ENCODE results near the gene PLOD1.

Gene PLOD1

DNA sequence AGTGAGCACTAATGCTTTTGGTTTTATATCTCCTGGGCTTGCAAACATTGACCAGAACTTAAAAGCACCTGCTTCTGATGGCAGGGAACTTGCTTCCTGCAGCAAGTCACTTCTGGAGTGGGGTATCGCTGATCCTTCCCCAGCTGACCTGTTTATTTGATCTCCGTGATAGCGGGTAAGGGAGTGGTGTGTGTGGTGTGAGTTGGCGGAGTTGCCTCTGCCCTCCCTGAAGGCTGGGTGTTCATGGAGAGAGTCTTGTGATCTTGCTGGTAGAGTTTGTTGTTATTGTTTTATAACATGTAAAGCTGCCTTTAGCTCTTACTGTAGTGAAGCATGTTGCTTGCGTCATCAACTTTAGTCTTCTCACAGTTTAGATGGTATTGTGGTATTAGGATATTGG is 49.6 kb downstream of the PLOD1 start:
- no peak overlapping the region for H3K27ac ChIP-seq
- TF ChIP-seq, protein P1, sequence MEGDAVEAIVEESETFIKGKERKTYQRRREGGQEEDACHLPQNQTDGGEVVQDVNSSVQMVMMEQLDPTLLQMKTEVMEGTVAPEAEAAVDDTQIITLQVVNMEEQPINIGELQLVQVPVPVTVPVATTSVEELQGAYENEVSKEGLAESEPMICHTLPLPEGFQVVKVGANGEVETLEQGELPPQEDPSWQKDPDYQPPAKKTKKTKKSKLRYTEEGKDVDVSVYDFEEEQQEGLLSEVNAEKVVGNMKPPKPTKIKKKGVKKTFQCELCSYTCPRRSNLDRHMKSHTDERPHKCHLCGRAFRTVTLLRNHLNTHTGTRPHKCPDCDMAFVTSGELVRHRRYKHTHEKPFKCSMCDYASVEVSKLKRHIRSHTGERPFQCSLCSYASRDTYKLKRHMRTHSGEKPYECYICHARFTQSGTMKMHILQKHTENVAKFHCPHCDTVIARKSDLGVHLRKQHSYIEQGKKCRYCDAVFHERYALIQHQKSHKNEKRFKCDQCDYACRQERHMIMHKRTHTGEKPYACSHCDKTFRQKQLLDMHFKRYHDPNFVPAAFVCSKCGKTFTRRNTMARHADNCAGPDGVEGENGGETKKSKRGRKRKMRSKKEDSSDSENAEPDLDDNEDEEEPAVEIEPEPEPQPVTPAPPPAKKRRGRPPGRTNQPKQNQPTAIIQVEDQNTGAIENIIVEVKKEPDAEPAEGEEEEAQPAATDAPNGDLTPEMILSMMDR (IDR thresholded peaks at IDR 0.05): no peak
- TF ChIP-seq ZFX (IDR thresholded peaks at IDR 0.05; ENCODE audit: borderline replicate concordance): no peak

DNA sequence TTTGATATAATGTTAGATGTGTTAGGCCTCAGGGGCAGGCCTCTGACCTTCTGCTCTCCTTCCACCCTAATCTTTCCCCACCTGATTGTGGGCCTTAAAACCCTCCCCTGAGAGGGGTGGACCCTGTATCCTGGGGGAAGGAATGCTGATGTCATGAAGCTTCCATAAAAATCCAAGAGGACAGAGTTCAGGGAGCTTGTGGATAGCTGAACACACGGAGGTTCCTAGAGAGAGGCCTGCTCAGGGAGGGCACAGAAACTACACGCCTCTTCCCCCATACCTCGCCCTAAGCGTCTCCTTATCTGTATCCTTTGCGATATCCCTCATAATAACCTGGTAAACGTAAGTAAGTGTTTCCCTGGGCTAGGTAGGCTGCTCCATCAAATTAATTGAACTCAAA is 50.1 kb downstream of the PLOD1 start:
- TF ChIP-seq, protein P1 (IDR thresholded peaks at IDR 0.05): no peak
- TF ChIP-seq ZFX (IDR thresholded peaks at IDR 0.05; ENCODE audit: borderline replicate concordance): no peak

DNA sequence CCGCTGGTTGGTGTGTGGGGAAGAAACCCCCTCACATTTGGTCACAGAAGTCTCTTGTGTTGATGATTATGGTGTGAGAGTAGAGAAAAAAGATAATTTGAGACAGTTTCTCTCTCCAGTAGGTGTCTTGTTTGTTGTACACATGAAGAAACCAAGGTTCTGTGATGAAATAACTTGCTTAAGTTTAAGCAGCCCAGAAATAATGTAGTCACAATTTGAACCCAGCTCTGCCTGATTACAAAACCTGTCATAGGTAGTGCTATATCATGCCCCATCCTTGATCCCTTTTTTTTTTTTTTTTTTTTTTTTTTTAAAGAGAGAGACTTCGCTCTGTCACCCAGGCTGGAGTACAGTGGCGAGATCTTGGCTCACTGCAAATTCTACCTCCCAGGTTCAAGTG is 50.7 kb downstream of the PLOD1 start:
- no peak for TF ChIP-seq ZFX (IDR thresholded peaks at IDR 0.05; ENCODE audit: borderline replicate concordance)
- H3K27ac ChIP-seq: no peak overlapping the region

More for the DNA sequence above, 50.1 kb downstream of the PLOD1 start:
- no peak overlapping the region for H3K27ac ChIP-seq

DNA sequence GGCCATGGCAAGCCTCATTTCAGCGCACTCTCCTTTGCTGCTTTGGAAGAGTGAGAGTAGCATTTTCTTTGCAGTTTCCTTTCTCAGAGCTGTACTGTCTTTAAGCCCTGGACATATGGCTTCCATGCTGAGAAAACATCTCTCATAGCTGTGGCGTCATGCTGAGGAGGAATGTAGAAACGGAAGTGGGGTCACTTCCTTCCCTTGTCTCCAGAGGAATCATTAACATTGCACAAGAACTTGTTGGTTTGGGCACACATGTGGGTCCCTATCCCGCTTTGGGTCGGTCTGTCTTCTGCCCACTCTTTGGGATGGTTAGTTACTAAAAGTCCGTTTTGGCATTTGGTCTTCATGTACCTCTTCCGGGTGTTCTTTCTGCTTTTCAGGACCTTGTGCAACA is 51.3 kb downstream of the PLOD1 start:
- TF ChIP-seq, protein P1 (IDR thresholded peaks at IDR 0.05): no peak
- no peak for TF ChIP-seq ZFX (IDR thresholded peaks at IDR 0.05; ENCODE audit: borderline replicate concordance)
- H3K27ac ChIP-seq: no peak overlapping the region

DNA sequence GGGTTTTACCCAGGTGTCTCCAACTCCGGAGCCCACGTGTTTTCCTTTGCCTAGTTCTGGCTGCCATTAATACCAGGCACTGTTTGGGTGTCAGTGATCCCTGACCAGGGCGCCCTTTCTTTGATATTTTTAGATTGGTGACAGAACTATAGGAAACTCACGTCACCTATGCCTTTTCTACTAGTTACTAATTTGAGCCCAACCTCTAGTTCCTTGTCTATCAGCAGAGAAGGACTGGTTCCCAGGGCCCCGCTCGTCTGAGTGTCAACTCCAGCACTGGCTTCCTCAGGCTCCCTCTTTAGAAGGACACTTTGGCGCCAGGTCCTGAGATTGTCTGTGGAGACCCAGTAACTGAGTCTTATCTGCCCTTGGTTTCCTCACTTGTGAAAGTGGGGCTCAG is 55.2 kb downstream of the PLOD1 start:
- H3K27ac ChIP-seq: no peak overlapping the region; the same call in 1 of the 2 replicates
- TF ChIP-seq, protein P1 (IDR thresholded peaks at IDR 0.05): no peak
- no peak for TF ChIP-seq ZFX (IDR thresholded peaks at IDR 0.05; ENCODE audit: borderline replicate concordance)

DNA sequence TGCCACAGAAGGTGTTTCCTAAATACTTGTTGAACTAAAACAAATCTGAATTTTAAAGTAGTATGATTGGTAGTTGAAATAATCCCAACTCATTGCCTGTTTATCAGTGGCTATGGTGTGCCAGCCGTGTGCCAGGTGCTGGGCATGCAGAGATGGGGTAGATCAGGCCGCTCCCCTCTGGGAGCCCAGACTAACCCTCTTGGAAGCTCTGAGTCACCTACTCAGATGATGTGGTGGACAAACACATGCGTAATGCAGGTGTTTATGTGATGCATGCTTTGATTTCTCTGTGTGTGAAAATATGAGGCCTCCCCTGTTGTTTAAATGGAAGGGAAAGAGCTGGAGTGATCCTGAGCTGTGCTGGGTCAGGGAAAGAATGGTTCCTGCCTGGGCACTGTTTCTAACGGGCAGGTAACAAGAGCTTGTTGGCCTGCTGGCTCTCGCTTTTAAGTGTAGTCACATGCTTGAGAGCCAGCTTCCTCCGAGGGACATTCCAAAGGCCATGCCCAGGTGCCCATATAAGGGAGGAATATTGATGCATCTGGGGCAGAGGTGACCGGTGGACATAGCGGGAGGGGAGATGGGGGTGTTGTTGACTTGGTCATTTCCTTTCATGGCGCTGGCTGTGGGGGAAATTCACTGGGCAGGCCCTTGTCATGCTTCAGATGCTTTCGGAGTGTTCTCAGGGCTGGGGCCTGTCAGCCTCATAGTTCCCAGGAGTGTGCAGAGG is 56.0 kb downstream of the PLOD1 start:
- no peak for TF ChIP-seq ZFX (IDR thresholded peaks at IDR 0.05; ENCODE audit: borderline replicate concordance)
- peak overlapping the region; percentile 39; the same call in 1 of the 2 replicates for H3K27ac ChIP-seq

DNA sequence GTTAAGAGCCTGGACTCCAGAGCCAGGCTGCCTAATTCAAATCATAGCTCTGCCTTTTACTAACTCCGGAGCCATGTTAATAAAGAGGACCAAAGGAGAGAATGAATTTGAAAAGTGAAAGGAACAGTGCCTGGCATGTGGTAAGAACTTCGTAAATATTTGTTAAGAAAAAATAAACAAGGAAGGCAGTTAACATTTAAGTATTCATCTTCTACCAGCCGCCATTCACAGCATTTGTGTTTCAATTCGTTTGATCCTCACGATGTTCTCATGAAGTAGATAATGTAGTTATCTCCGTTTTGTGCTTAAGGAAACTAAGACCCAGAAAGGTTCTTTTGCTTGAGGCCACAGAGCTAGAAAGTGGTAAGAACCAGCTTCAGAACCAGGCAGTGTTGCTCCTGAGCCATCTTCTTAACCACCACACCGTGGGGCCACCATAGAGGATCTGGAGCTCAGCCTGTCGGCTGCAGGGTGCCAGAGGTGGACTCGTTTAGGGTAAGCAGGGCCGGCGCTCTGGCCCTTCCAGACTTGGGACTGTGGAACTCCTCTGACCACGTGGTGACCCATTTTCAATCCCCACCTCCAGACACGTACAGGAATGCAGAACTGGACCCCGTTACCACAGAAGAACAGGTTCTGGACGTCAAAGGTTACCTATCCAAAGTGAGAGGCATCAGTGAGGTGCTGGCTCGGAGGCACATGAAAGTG is 57.6 kb downstream of the PLOD1 start:
- TF ChIP-seq ZFX (IDR thresholded peaks at IDR 0.05; ENCODE audit: borderline replicate concordance): no peak
- TF ChIP-seq, protein P1 (IDR thresholded peaks at IDR 0.05): no peak
- H3K27ac ChIP-seq: peak overlapping the region; percentile 39

DNA sequence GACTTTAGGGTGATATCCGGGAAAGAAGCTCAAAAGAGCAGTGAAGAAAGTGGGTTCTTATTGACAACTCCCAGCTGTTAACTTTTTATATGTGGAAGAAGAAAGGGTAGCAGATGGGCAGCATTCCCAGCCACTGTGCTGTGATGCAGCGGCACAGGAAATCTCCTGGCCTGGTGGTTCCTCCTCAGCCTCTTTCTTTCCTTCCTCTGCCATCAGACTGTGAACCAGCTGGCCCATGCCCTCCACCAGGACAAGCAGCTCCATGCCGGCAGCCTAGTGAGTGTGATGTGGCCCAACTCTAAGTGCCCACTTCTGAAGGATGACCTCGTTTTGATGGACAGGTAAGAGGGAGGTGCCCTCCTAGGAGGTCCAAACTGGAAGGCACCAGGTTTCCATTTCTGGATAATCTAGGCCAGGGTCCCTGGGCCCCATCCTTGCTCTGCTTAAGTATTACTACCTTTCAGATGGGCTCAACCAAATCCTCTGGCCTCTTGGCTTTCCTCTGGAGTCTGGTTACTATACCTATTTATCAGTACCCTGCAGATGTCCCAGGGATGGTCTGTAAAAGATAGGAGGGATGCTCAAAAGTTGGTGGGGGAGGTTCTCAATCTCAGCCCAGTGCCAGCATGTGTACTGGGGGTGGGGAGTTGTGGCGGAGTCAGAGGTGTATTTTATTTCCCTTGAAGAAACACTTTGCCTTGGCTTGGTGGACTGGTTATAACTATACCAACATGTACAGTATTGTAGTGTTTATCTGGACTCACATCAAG is 62.7 kb downstream of the PLOD1 start:
- no peak overlapping the region for H3K27ac ChIP-seq
- no peak for TF ChIP-seq ZFX (IDR thresholded peaks at IDR 0.05; ENCODE audit: borderline replicate concordance)
- TF ChIP-seq, protein P1 (IDR thresholded peaks at IDR 0.05): no peak

All from 22Rv1 (cell line).